Keratinocyte (primary cell): ENCODE data around the gene CAPSL. TPM values are rescaled to one million over a fixed set of nuclear protein-coding genes. Genes with fewer than 3 reads are reported as not detected.

Experiments used
- DNase-seq: peaks from one replicate; pipeline ENCODE4 v3.0.0-alpha.2; 2011; ENCODE audit warnings: low read depth, missing footprints, low spot score
- FAIRE-seq: peaks from 2 replicates; lab custom pipeline; 2011; peaks lifted over from hg19 to GRCh38; lab: Jason Lieb, UNC
- H2AFZ ChIP-seq: 2 replicates; pipeline ENCODE4 v1.6.0; 2012; ENCODE audit warnings: low read length, control low read depth, inconsistent platforms; ENCODE audit not compliant: control insufficient read depth
- H3K27ac ChIP-seq: 2 replicates; pipeline ENCODE4 v1.5.1; 2011; ENCODE audit warnings: low read length; ENCODE audit not compliant: control insufficient read depth, insufficient read depth
- H3K27me3 ChIP-seq: 3 replicates; pipeline ENCODE4 v1.6.0; 2011; ENCODE audit warnings: low read length; ENCODE audit not compliant: control insufficient read depth, insufficient read depth; ENCODE audit errors: extremely low read depth
- H3K36me3 ChIP-seq, 2 experiments: 2 replicates in 1 of 2; 3 replicates in 1 of 2; pipeline ENCODE4 v1.5.1; 2011; ENCODE audit warnings: low read length in 2 of 2, mild to moderate bottlenecking in 1 of 2; ENCODE audit not compliant: control insufficient read depth in 2 of 2, insufficient read depth in 2 of 2; ENCODE audit errors: extremely low read depth in 1 of 2
- H3K4me1 ChIP-seq: 3 replicates; pipeline ENCODE4 v1.5.1; 2011; ENCODE audit warnings: low read length; ENCODE audit not compliant: control insufficient read depth, insufficient read depth; ENCODE audit errors: extremely low read depth
- H3K4me2 ChIP-seq: 3 replicates; pipeline ENCODE4 v1.6.0; 2011; ENCODE audit warnings: low read depth, low read length; ENCODE audit not compliant: control insufficient read depth, insufficient read depth; ENCODE audit errors: extremely low read depth
- H3K4me3 ChIP-seq, 3 experiments: fragments of 200-600 bp in 1 of 3; sonication (generic) in 1 of 3; 2 replicates in 2 of 3; 3 replicates in 1 of 3; pipeline ENCODE4 v1.5.1; 2011 to 2016; ENCODE audit warnings: low read length in 3 of 3, mild to moderate bottlenecking in 3 of 3, control low read depth in 2 of 3, inconsistent platforms in 1 of 3, low read depth in 1 of 3, mixed read lengths in 1 of 3, mixed run types in 1 of 3, moderate library complexity in 1 of 3; ENCODE audit not compliant: control insufficient read depth in 2 of 3, insufficient read depth in 2 of 3; ENCODE audit errors: extremely low read depth in 1 of 3
- H3K79me2 ChIP-seq: 2 replicates; pipeline ENCODE4 v1.6.0; 2012; ENCODE audit warnings: low read length; ENCODE audit not compliant: control insufficient read depth, insufficient read depth
- H3K9ac ChIP-seq: 3 replicates; pipeline ENCODE4 v1.6.0; 2011; ENCODE audit warnings: low read length; ENCODE audit not compliant: control insufficient read depth, insufficient read depth; ENCODE audit errors: extremely low read depth
- H3K9me1 ChIP-seq: 3 replicates; pipeline ENCODE4 v1.6.0; 2011; ENCODE audit warnings: low read length; ENCODE audit not compliant: control insufficient read depth, insufficient read depth; ENCODE audit errors: extremely low read depth
- H3K9me3 ChIP-seq: 2 replicates; pipeline ENCODE4 v1.5.1; 2012; ENCODE audit warnings: low read depth, low read length; ENCODE audit not compliant: control insufficient read depth
- H4K20me1 ChIP-seq: 3 replicates; pipeline ENCODE4 v1.6.0; 2011; ENCODE audit warnings: low read length; ENCODE audit not compliant: control insufficient read depth, insufficient read depth; ENCODE audit errors: extremely low read depth
- EZH2 ChIP-seq: IDR thresholded peaks from one replicate; pipeline ENCODE4 v1.6.1; 2012; ENCODE audit warnings: inconsistent platforms, mild to moderate bottlenecking, low read length, moderate library complexity
- dilution Hi-C: fragments of 300-500 bp; cut with MboI; formaldehyde crosslinking; loops from one replicate; pipeline ENCODE4 v1.7.0; 2020; ENCODE audit warnings: low sequenced_read_pairs; ENCODE audit not compliant: extremely low pct_ligation_motif_present
- polyA plus RNA-seq, 5 experiments: library from polyadenylated mRNA; depleted of rRNA in 3 of 5; stranded (reverse) in 3 of 5; stranded (forward) in 1 of 5; unstranded in 1 of 5; fragments of >200 nt; gene quantifications; 1 replicate in 1 of 5; 2 replicates in 3 of 5; 3 replicates in 1 of 5; pipeline versions ENCODE4 v1.2.1 to v1.2.3, GENCODE V29; 2011 to 2012; ENCODE audit warnings: missing spikeins in 2 of 5, low read depth in 1 of 5, low replicate concordance in 1 of 5
- TF ChIP-seq, protein P1 (sequence below), 3 experiments: IDR thresholded peaks in 1 of 3; conservative IDR thresholded peaks in 1 of 3; optimal IDR thresholded peaks in 1 of 3; 2 replicates in 2 of 3; 3 replicates in 1 of 3; pipeline versions ENCODE3 to v1.5.1; 2011; ENCODE audit warnings: low read length in 3 of 3, mild to moderate bottlenecking in 3 of 3, moderate library complexity in 2 of 3, control low read depth in 1 of 3, inconsistent platforms in 1 of 3; ENCODE audit not compliant: insufficient read depth in 2 of 3; ENCODE audit errors: extremely low read depth in 1 of 3

CAPSL gene
- polyA plus RNA-seq, 1 donor (not counting 4 experiments of a cell fraction or from before 2014, with no cell fraction given) = not detected

DNA sequence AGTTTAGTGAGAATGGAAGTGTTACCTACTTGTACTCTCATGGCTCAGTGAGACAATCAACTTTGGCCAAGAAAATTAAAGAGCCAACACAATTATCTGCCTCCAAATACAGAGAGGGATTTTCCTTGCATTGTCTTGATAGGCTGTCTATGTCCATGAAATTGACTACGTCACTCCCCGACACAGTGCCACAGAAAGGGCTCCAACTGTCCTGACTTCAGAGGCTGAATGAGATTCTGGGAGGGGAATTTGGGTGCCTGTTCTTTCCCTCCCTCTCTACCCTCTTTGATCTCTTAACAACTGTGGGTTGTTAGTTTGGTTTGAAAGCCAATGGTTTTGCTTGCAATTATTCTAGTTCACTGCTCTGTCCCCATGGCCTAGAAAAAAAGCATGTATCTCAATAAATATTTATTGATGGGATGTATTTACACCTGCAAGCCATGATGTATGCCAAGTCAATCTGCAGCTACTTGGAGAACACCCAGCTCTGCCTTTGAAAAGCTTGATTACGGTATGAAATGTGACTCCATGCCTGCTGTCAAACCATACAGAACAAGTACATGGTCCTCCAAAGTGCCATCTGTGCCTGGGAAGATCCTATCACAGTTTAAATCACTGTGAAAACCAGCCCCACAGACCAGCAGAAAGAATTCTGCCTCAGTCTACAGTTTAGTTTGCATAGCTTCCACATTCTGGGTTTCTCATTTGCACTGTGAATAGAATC is 37.3 kb downstream of the CAPSL start:
- no peak for DNase-seq

DNA sequence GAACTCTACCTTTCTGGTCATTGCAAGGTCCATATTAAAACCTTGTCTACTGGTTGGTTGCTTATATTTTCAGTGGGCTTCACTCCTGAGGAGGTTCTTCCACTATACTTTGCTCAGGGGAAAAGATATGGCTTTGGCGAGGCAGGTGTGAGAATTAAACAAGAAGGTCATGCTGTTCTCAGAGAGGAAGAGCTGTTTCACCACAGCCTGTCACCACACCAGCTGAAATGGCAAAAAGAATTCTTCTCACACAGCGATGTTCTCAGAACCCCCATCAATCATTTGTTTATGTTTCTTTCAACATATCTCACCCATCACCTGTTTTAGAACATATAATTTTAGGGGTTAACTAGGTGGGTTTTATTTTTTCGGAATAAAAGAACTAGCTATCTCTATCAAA is 38.6 kb downstream of the CAPSL start:
- H3K9me3 ChIP-seq = no peaks in the 10 kb centered on the region

More for the DNA sequence above, 37.3 kb downstream of the CAPSL start:
- Histone ChIP-seq H3K4me1 (no peaks in the 10 kb centered on the region), H3K4me3 (no peak overlapping the region), H3K27me3 (no peaks in the 10 kb centered on the region), H4K20me1 (no peaks in the 10 kb centered on the region), H3K79me2 (no peaks in the 10 kb centered on the region), H2AFZ (no peak overlapping the region), H3K9ac (no peak overlapping the region), H3K9me3 (no peaks in the 10 kb centered on the region), H3K36me3 (no peaks in the 10 kb centered on the region), H3K9me1 (no peaks in the 10 kb centered on the region), H3K4me2 (no peak overlapping the region), H3K27ac (no peak overlapping the region)
- dilution Hi-C loops = no loop called here
- FAIRE-seq = no peak
- TF ChIP-seq, protein P1, sequence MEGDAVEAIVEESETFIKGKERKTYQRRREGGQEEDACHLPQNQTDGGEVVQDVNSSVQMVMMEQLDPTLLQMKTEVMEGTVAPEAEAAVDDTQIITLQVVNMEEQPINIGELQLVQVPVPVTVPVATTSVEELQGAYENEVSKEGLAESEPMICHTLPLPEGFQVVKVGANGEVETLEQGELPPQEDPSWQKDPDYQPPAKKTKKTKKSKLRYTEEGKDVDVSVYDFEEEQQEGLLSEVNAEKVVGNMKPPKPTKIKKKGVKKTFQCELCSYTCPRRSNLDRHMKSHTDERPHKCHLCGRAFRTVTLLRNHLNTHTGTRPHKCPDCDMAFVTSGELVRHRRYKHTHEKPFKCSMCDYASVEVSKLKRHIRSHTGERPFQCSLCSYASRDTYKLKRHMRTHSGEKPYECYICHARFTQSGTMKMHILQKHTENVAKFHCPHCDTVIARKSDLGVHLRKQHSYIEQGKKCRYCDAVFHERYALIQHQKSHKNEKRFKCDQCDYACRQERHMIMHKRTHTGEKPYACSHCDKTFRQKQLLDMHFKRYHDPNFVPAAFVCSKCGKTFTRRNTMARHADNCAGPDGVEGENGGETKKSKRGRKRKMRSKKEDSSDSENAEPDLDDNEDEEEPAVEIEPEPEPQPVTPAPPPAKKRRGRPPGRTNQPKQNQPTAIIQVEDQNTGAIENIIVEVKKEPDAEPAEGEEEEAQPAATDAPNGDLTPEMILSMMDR (optimal IDR thresholded peaks at IDR 0.05 in 1 of 3, IDR thresholded peaks at IDR 0.05 in 1 of 3, conservative IDR thresholded peaks at IDR 0.05 in 1 of 3; ENCODE audit: extremely low read depth in 1 of 3, insufficient read depth in 2 of 3, low read length in 3 of 3) = no peak
- TF ChIP-seq EZH2 = no peak

More for the DNA sequence above, 38.6 kb downstream of the CAPSL start:
- DNase-seq (no peak), FAIRE-seq (no peak)
- Histone ChIP-seq H3K9ac (no peak overlapping the region), H3K27me3 (no peaks in the 10 kb centered on the region), H3K36me3 (no peaks in the 10 kb centered on the region), H4K20me1 (no peaks in the 10 kb centered on the region), H3K4me2 (no peak overlapping the region), H2AFZ (no peak overlapping the region), H3K4me1 (no peaks in the 10 kb centered on the region), H3K27ac (no peak overlapping the region), H3K9me1 (no peaks in the 10 kb centered on the region), H3K4me3 (no peak overlapping the region), H3K79me2 (no peaks in the 10 kb centered on the region)
- TF ChIP-seq, protein P1 (optimal IDR thresholded peaks at IDR 0.05 in 1 of 3, IDR thresholded peaks at IDR 0.05 in 1 of 3, conservative IDR thresholded peaks at IDR 0.05 in 1 of 3; ENCODE audit: extremely low read depth in 1 of 3, insufficient read depth in 2 of 3, low read length in 3 of 3) = no peak
- TF ChIP-seq EZH2 = no peak
- dilution Hi-C loops = no loop called here
